ENCODE measurements around the gene MYLK. TPM values are rescaled to one million over a fixed set of nuclear protein-coding genes. Genes with fewer than 3 reads are reported as not detected.

The MYLK gene
- total and polyA plus RNA-seq, 10 of the 15 experiments (the other 5 are each of a cell fraction or from before 2014, with no cell fraction given): 0.04 to 1.6 (median 0.42) TPM; not detected in 1

GRCh38 chr3:123644358-123644757 lies 239.8 kb downstream of the MYLK start:
- FAIRE-seq: no peak
- no peak overlapping the region for H3K27ac ChIP-seq (ENCODE audit: control insufficient read depth, insufficient read depth)
- no peaks in the 10 kb centered on the region; the same call in 1 of the 2 replicates for H4K20me1 ChIP-seq (ENCODE audit: control insufficient read depth, insufficient read depth)
- no peaks in the 10 kb centered on the region for H3K27me3 ChIP-seq (replicated peaks in 1 of 2; ENCODE audit: control insufficient read depth in 2 of 2, insufficient read depth in 2 of 2, low read length in 1 of 2)
- H3K36me3 ChIP-seq (ENCODE audit: control insufficient read depth in 2 of 2, insufficient read depth in 2 of 2, low read length in 1 of 2): no peaks in the 10 kb centered on the region
- no TSS peak for BruUV-seq (replicated peaks)
- no peaks in the 10 kb centered on the region for H3K4me1 ChIP-seq (ENCODE audit: control insufficient read depth, insufficient read depth, low read length)
- in situ Hi-C loops (cut with MboI): loop anchor here (5.0 kb wide), 1 partner anchor 73 kb away; no protein-coding TSS in a partner anchor
- no peak for DNase-seq (ENCODE audit: low read depth, low spot score)
- no peak overlapping the region for H3K9ac ChIP-seq (ENCODE audit: control insufficient read depth, insufficient read depth, low read length)
- H2AFZ ChIP-seq (ENCODE audit: control insufficient read depth, low read depth, low read length): no peak overlapping the region
- no peaks in the 10 kb centered on the region for H3K9me3 ChIP-seq (replicated peaks; ENCODE audit: control insufficient read depth, insufficient read depth, low read length)
- TF ChIP-seq CBFB (IDR thresholded peaks at IDR 0.05; ENCODE audit: low read depth) (no peak), RBBP5 (conservative IDR thresholded peaks at IDR 0.05) (no peak), PML (IDR thresholded peaks at IDR 0.05; ENCODE audit: low read length) (no peak), SMC3 (IDR thresholded peaks at IDR 0.05; ENCODE audit: borderline replicate concordance, low read length) (no peak), HDAC2 (IDR thresholded peaks at IDR 0.05) (no peak), STAT3 (IDR thresholded peaks at IDR 0.05; ENCODE audit: low read depth, low read length) (no peak), SMAD5 (IDR thresholded peaks at IDR 0.05; ENCODE audit: low read depth) (no peak), PAX5 (IDR thresholded peaks at IDR 0.05; ENCODE audit: borderline replicate concordance, low read depth, low read length) (no peak), GATAD2B (conservative IDR thresholded peaks at IDR 0.05; ENCODE audit: low read depth) (no peak), ZSCAN29 (IDR thresholded peaks at IDR 0.05) (no peak), NR2C1 (IDR thresholded peaks at IDR 0.05) (no peak), NFYA (IDR thresholded peaks at IDR 0.05; ENCODE audit: borderline replicate concordance, low read depth, low read length) (no peak), PAX8 (IDR thresholded peaks at IDR 0.05) (no peak), ETV6 (conservative IDR thresholded peaks at IDR 0.05 in 1 of 2, IDR thresholded peaks at IDR 0.05 in 1 of 2; ENCODE audit: borderline replicate concordance in 1 of 2, low read depth in 1 of 2) (no peak), GABPA (IDR thresholded peaks at IDR 0.05; ENCODE audit: low read depth) (no peak), POU2F2 (IDR thresholded peaks at IDR 0.05; ENCODE audit: borderline replicate concordance, low read depth, low read length) (no peak)
- ChIA-PET SMC1A (ENCODE audit: uncharacterized antibody, unreplicated experiment) (no interaction called here), RAD21 (ENCODE audit: unreplicated experiment) (no interaction called here), CTCF (interaction anchor here (1.1 to 3.5 kb wide), 3 partner anchors 8 to 79 kb away, joined by 5 to 23 read pairs (median 17); no protein-coding TSS in a partner anchor), POLR2A (no interaction called here)
- H3K4me2 ChIP-seq (ENCODE audit: control insufficient read depth, insufficient read depth): no peak overlapping the region
- intact Hi-C loops (cut with micrococcal nuclease; ENCODE audit: unreplicated experiment): no loop called here
- no peaks in the 10 kb centered on the region for H3K79me2 ChIP-seq (ENCODE audit: control insufficient read depth, insufficient read depth, low read length)
- H3K4me3 ChIP-seq: no peak overlapping the region
- 38% methylated on average over 2 of the region's 2 CpGs for WGBS (ENCODE audit: insufficient coverage, insufficient replicate concordance, low lambda C conversion rate, missing lambda C conversion rate)
- no peak for ATAC-seq
